GM12878 (cell line): Measurements from ENCODE around the gene SF3A1.

ENCODE experiments used
- HDAC6 ChIP-seq: fragments of 200-600 bp; sonication (generic); IDR thresholded peaks from one replicate; pipeline ENCODE4 v1.8.0; 2017; ENCODE audit warnings: antibody characterized with exemption; ENCODE audit not compliant: unreplicated experiment
- SREBF1 ChIP-seq: IDR thresholded peaks from 2 replicates; pipeline ENCODE4 v1.6.1; 2012; ENCODE audit warnings: mild to moderate bottlenecking, low read length
- TF ChIP-seq, protein P1 (sequence below): IDR thresholded peaks from 2 replicates; pipeline ENCODE4 v1.6.1; 2012; ENCODE audit warnings: improper control_type of control experiment, low read depth, low read length; ENCODE audit not compliant: insufficient replicate concordance

GRCh38 chr22:30285846-30286200 lies 70.9 kb downstream of the SF3A1 start:
- TF ChIP-seq, protein P1, sequence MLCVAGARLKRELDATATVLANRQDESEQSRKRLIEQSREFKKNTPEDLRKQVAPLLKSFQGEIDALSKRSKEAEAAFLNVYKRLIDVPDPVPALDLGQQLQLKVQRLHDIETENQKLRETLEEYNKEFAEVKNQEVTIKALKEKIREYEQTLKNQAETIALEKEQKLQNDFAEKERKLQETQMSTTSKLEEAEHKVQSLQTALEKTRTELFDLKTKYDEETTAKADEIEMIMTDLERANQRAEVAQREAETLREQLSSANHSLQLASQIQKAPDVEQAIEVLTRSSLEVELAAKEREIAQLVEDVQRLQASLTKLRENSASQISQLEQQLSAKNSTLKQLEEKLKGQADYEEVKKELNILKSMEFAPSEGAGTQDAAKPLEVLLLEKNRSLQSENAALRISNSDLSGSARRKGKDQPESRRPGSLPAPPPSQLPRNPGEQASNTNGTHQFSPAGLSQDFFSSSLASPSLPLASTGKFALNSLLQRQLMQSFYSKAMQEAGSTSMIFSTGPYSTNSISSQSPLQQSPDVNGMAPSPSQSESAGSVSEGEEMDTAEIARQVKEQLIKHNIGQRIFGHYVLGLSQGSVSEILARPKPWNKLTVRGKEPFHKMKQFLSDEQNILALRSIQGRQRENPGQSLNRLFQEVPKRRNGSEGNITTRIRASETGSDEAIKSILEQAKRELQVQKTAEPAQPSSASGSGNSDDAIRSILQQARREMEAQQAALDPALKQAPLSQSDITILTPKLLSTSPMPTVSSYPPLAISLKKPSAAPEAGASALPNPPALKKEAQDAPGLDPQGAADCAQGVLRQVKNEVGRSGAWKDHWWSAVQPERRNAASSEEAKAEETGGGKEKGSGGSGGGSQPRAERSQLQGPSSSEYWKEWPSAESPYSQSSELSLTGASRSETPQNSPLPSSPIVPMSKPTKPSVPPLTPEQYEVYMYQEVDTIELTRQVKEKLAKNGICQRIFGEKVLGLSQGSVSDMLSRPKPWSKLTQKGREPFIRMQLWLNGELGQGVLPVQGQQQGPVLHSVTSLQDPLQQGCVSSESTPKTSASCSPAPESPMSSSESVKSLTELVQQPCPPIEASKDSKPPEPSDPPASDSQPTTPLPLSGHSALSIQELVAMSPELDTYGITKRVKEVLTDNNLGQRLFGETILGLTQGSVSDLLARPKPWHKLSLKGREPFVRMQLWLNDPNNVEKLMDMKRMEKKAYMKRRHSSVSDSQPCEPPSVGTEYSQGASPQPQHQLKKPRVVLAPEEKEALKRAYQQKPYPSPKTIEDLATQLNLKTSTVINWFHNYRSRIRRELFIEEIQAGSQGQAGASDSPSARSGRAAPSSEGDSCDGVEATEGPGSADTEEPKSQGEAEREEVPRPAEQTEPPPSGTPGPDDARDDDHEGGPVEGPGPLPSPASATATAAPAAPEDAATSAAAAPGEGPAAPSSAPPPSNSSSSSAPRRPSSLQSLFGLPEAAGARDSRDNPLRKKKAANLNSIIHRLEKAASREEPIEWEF, result no peak
- TF ChIP-seq HDAC6 (no peak), SREBF1 (no peak)
